ENCODE measurements around the gene SPATS2L. TPM values are rescaled to one million over a fixed set of nuclear protein-coding genes. Genes with fewer than 3 reads are reported as not detected.

SPATS2L gene
- total and polyA plus RNA-seq, 2 donors (not counting 1 experiment from before 2014, with no cell fraction given), result 0.27 to 0.44 TPM

DNA sequence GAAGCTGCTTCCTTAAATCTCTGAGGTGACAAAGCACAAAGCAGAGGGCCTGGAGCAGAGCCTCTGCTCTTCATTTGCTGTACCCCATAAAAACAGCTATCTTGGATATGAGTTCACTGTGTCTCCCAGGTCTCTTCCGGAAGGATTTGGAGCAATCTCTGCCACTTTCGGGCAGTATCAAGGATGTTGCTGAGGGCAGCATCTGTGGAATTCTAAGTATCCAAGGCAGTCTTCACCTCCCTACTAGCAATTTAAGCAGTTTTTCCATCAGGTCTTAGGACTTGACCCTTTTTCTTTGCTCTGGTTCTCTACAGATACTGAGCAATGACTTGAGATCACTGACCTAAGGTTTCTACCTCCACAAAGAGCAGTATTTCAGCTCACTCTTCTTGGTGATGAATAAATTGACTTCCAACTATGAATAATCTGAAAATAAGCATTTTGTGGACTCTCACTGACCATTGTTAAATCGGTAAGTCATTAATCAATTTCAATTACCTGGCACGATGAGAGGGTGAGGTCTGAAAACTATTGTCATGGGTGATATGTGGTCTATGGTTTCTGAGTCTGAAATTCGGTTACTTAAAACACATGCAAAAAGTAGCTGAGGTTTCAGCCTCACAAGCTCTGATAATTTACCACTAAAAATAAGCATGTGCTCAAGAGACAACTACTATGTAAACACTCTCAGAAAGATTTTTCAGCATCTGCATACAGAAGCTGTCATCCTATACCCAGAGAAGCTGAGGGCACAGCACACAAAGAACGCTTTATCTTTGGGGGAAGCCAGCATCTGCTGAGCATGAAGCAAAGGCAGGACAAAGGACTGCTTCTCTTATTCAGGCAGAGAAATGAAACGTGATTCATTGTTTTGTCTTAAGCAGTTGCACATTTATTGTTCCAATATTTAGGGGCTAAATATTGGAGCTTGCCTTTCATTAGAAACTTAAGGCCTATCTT lies 32.1 kb upstream of the SPATS2L start:
- H3K27ac Mint-ChIP-seq, result no peak overlapping the region

More for the DNA sequence above, 32.1 kb upstream of the SPATS2L start:
- CTCF ChIA-PET, result no interaction called here
- no peaks in the 10 kb centered on the region for H3K36me3 ChIP-seq (replicated peaks in 1 of 2; ENCODE audit: control extremely low read depth in 1 of 2, control insufficient read depth in 1 of 2, extremely low read depth in 1 of 2, insufficient read depth in 2 of 2, low read length in 1 of 2)
- Mint-ChIP-seq H3K4me1 (peaks cover 3% of the 10 kb centered on the region), H3K27me3 (peaks cover 15% of the 10 kb centered on the region), H3K9me3 (ENCODE audit: insufficient read depth) (no peaks in the 10 kb centered on the region), H3K4me3 (no peak overlapping the region)
- H3K9ac ChIP-seq (ENCODE audit: low read length), result no peak overlapping the region
- no peaks in the 10 kb centered on the region for H4K20me1 ChIP-seq (ENCODE audit: control insufficient read depth, insufficient read depth, low read length, poor library complexity, severe bottlenecking)
- WGBS (ENCODE audit: insufficient coverage), result 100% methylated on average over 4 of the region's 7 CpGs
- no peak overlapping the region for H3K4me2 ChIP-seq (replicated peaks; ENCODE audit: low read depth, low read length, poor library complexity, severe bottlenecking)
- H3K27ac ChIP-seq (ENCODE audit: low read length in 2 of 2), result no peak overlapping the region
- H2AFZ ChIP-seq (ENCODE audit: insufficient read depth, low read depth, low read length, poor library complexity, severe bottlenecking), result no peak overlapping the region
- no peak for DNase-seq
- no peak overlapping the region for H3K4me3 ChIP-seq (ENCODE audit: control extremely low read depth in 1 of 5, extremely low read depth in 1 of 5, insufficient read depth in 1 of 5, low read depth in 2 of 5, low read length in 4 of 5)
- POLR2A ChIA-PET, result no interaction called here
- no peak for ATAC-seq (ENCODE audit: low read depth)
- no peak for TF ChIP-seq EZH2 (IDR thresholded peaks at IDR 0.05; ENCODE audit: borderline replicate concordance, insufficient read depth, low read depth, low read length, poor library complexity, severe bottlenecking)
- TF ChIP-seq, protein P1, sequence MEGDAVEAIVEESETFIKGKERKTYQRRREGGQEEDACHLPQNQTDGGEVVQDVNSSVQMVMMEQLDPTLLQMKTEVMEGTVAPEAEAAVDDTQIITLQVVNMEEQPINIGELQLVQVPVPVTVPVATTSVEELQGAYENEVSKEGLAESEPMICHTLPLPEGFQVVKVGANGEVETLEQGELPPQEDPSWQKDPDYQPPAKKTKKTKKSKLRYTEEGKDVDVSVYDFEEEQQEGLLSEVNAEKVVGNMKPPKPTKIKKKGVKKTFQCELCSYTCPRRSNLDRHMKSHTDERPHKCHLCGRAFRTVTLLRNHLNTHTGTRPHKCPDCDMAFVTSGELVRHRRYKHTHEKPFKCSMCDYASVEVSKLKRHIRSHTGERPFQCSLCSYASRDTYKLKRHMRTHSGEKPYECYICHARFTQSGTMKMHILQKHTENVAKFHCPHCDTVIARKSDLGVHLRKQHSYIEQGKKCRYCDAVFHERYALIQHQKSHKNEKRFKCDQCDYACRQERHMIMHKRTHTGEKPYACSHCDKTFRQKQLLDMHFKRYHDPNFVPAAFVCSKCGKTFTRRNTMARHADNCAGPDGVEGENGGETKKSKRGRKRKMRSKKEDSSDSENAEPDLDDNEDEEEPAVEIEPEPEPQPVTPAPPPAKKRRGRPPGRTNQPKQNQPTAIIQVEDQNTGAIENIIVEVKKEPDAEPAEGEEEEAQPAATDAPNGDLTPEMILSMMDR (IDR thresholded peaks at IDR 0.05), result no peak
- no peaks in the 10 kb centered on the region for H3K4me1 ChIP-seq (ENCODE audit: control insufficient read depth in 2 of 2, insufficient read depth in 2 of 2, low read length in 2 of 2)
- intact Hi-C loops (cut with micrococcal nuclease), result no loop called here
- peaks cover 0 to 5% (median 0%) of the 10 kb centered on the region in 4 experiments for H3K27me3 ChIP-seq (replicated peaks in 1 of 4; ENCODE audit: control extremely low read depth in 1 of 4, control insufficient read depth in 3 of 4, insufficient read depth in 4 of 4, low read length in 3 of 4)
- no peaks in the 10 kb centered on the region for H3K79me2 ChIP-seq (ENCODE audit: control insufficient read depth, insufficient read depth, low read length)
- no peaks in the 10 kb centered on the region for H3K9me3 ChIP-seq (ENCODE audit: control extremely low read depth in 1 of 3, control insufficient read depth in 2 of 3, insufficient read depth in 1 of 3, low read length in 2 of 3)
